HepG2 (cell line): Measurements from ENCODE around the gene TM2D3. TPM values are rescaled to one million over a fixed set of nuclear protein-coding genes. Genes with fewer than 3 reads are reported as not detected.

Experiments used
- ARNTL ChIP-seq: sonication (generic); formaldehyde crosslinking; IDR thresholded peaks from 2 replicates; pipeline ENCODE4 v1.4.0; 2020; ENCODE audit warnings: mild to moderate bottlenecking, missing genetic modification reagents
- FOXP1 ChIP-seq, 2 experiments: fragments of 450-650 bp in 1 of 2; IDR thresholded peaks; 2 replicates each; pipeline ENCODE4 v1.6.1; 2017 to 2018; ENCODE audit warnings: antibody characterized with exemption in 1 of 2
- HDAC6 ChIP-seq: fragments of 200-600 bp; sonication (generic); IDR thresholded peaks from 2 replicates; pipeline ENCODE4 v1.7.0; 2017; ENCODE audit warnings: mild to moderate bottlenecking, antibody characterized with exemption, low read length, low read depth
- HINFP ChIP-seq: sonication (generic); formaldehyde crosslinking; IDR thresholded peaks from 2 replicates; pipeline ENCODE4 v1.4.0; 2020; ENCODE audit warnings: low read depth, mild to moderate bottlenecking, missing genetic modification reagents
- MTF1 ChIP-seq: sonication (generic); formaldehyde crosslinking; IDR thresholded peaks from 2 replicates; pipeline ENCODE4 v1.5.0; 2020; ENCODE audit warnings: missing genetic modification reagents
- RFXAP ChIP-seq: sonication (generic); formaldehyde crosslinking; IDR thresholded peaks from 2 replicates; pipeline ENCODE4 v1.4.0; 2020; ENCODE audit warnings: missing genetic modification reagents, borderline replicate concordance
- SMC3 ChIP-seq: IDR thresholded peaks from 2 replicates; pipeline ENCODE4 v1.6.1; 2011; ENCODE audit warnings: low read length, improper control_type of control experiment
- SOX13 ChIP-seq, 3 experiments: fragments of 450-650 bp in 1 of 3; sonication (generic) in 1 of 3; formaldehyde crosslinking in 1 of 3; IDR thresholded peaks in 2 of 3; conservative IDR thresholded peaks in 1 of 3; 2 replicates each; pipeline versions ENCODE4 v1.5.0 to v1.6.1; 2016 to 2020; ENCODE audit warnings: antibody characterized with exemption in 1 of 3, mild to moderate bottlenecking in 1 of 3, missing compliant biosample characterization in 1 of 3, missing genetic modification reagents in 1 of 3, moderate library complexity in 1 of 3
- ZHX1 ChIP-seq: sonication (generic); formaldehyde crosslinking; IDR thresholded peaks from 2 replicates; pipeline ENCODE4 v1.8.1; 2022; ENCODE audit warnings: low read depth, mild to moderate bottlenecking, missing genetic modification reagents
- ZNF326 ChIP-seq: sonication (generic); formaldehyde crosslinking; IDR thresholded peaks from 2 replicates; pipeline ENCODE4 v1.4.0; 2020; ENCODE audit warnings: missing genetic modification reagents, borderline replicate concordance
- ZNF383 ChIP-seq: sonication (generic); formaldehyde crosslinking; IDR thresholded peaks from 2 replicates; pipeline ENCODE4 v1.4.0; 2020; ENCODE audit warnings: missing genetic modification reagents, mild to moderate bottlenecking, borderline replicate concordance
- ZNF558 ChIP-seq: sonication (generic); formaldehyde crosslinking; IDR thresholded peaks from 2 replicates; pipeline ENCODE4 v1.9.0; 2022; ENCODE audit warnings: mild to moderate bottlenecking, missing genetic modification reagents, borderline replicate concordance
- ZNF800 ChIP-seq: sonication (generic); formaldehyde crosslinking; IDR thresholded peaks from 2 replicates; pipeline ENCODE4 v1.4.0; 2020; ENCODE audit warnings: missing genetic modification reagents
- ZNF839 ChIP-seq: sonication (generic); formaldehyde crosslinking; IDR thresholded peaks from 2 replicates; pipeline ENCODE4 v1.4.0; 2020; ENCODE audit warnings: missing genetic modification reagents, mild to moderate bottlenecking, borderline replicate concordance
- polyA plus RNA-seq, 8 experiments: library from polyadenylated mRNA; depleted of rRNA in 3 of 8; stranded (reverse) in 7 of 8; unstranded in 1 of 8; fragments of >200 nt; fragmentation: Illumina TruSeq in 4 of 8; extraction: Trizol in 4 of 8; gene quantifications; 2 replicates each; pipeline versions ENCODE4 v1.2.1 to v1.2.3, GENCODE V29; 2011 to 2016; ENCODE audit warnings: low read depth in 4 of 8, missing spikeins in 1 of 8, mixed read lengths in 1 of 8; ENCODE audit not compliant: insufficient read depth in 1 of 8
- total RNA-seq, 5 experiments: library from RNA; depleted of rRNA; stranded (reverse); fragments of >200 nt; fragmentation: Illumina TruSeq; extraction: Trizol; gene quantifications; 2 replicates each; pipeline ENCODE4 v1.2.3, GENCODE V29; 2016; ENCODE audit warnings: low read depth in 1 of 5
- TF ChIP-seq, protein P1 (sequence below): sonication (generic); formaldehyde crosslinking; IDR thresholded peaks from 2 replicates; pipeline ENCODE4 v1.5.0; 2020; ENCODE audit warnings: missing genetic modification reagents
- TF ChIP-seq, protein P2 (sequence below): sonication (generic); formaldehyde crosslinking; IDR thresholded peaks from 2 replicates; pipeline ENCODE4 v1.4.0; 2020; ENCODE audit warnings: missing genetic modification reagents, mild to moderate bottlenecking, borderline replicate concordance
- TF ChIP-seq, protein P3 (sequence below): sonication (generic); formaldehyde crosslinking; IDR thresholded peaks from 2 replicates; pipeline ENCODE4 v1.5.0; 2020; ENCODE audit warnings: missing genetic modification reagents, mild to moderate bottlenecking, borderline replicate concordance

TM2D3 gene
- total and polyA plus RNA-seq, 2 of the 13 experiments (the other 11 are each of a cell fraction or from before 2014, with no cell fraction given), result 31.1 to 72.7 TPM

DNA sequence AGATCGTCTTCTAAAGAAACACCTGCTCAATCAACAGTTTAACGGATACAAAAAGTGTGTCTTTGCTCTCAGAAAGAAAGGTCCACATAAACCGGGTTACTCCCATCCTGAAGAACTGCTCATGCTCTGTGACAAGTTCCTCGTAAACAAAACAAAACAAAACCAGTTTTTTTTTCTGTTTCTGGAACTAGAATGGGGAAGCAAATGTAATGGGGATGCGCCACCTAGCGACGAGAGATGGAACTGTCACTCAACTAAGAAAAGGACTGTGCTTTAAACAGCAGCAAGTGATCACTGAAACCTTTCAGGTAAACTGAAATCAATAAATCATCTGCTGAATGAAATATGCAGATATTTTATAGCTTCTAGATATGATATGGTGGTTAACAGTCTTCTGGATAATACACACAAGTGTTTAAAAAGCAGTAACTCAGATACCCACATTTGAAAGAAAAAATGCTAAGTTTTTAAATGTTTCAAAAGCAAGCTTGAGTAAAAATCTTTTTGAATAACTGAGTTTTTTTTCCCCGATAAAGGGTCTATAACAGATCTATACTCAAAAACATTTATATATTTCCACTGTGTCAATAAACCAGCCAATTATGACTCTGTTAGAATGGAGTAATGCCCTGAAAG, 10.9 kb downstream of the TM2D3 start (continued):
- TF ChIP-seq ZNF558 (CRISPR knock-in tag) (no peak), ZNF383 (no peak), SMC3 (peak; percentile 84), FOXP1 (IDR thresholded peaks at IDR 0.05) (no peak), FOXP1 (CRISPR knock-in tag; IDR thresholded peaks at IDR 0.05) (peak; percentile 44; the same call in 1 of the 2 replicates), ZHX1 (no peak), ZNF839 (no peak), ZNF326 (CRISPR knock-in tag) (no peak), RFXAP (CRISPR knock-in tag) (no peak), MTF1 (CRISPR knock-in tag) (no peak), HDAC6 (no peak), SOX13 (IDR thresholded peaks at IDR 0.05) (no peak), SOX13 (CRISPR knock-in tag; conservative IDR thresholded peaks at IDR 0.05 in 1 of 2, IDR thresholded peaks at IDR 0.05 in 1 of 2) (peak in 1 of 2 experiments; percentile 21; a peak in 1 of 4 replicates), HINFP (CRISPR knock-in tag) (no peak), ZNF800 (no peak), ARNTL (CRISPR knock-in tag) (peak; percentile 20; the same call in 1 of the 2 replicates)
- TF ChIP-seq, protein P1, sequence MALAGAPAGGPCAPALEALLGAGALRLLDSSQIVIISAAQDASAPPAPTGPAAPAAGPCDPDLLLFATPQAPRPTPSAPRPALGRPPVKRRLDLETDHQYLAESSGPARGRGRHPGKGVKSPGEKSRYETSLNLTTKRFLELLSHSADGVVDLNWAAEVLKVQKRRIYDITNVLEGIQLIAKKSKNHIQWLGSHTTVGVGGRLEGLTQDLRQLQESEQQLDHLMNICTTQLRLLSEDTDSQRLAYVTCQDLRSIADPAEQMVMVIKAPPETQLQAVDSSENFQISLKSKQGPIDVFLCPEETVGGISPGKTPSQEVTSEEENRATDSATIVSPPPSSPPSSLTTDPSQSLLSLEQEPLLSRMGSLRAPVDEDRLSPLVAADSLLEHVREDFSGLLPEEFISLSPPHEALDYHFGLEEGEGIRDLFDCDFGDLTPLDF (CRISPR knock-in tag), result no peak
- TF ChIP-seq, protein P2, sequence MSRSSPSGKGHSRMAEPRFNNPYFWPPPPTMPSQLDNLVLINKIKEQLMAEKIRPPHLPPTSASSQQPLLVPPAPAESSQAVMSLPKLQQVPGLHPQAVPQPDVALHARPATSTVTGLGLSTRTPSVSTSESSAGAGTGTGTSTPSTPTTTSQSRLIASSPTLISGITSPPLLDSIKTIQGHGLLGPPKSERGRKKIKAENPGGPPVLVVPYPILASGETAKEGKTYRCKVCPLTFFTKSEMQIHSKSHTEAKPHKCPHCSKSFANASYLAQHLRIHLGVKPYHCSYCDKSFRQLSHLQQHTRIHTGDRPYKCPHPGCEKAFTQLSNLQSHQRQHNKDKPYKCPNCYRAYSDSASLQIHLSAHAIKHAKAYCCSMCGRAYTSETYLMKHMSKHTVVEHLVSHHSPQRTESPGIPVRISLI, result peak; percentile 96
- TF ChIP-seq, protein P3, sequence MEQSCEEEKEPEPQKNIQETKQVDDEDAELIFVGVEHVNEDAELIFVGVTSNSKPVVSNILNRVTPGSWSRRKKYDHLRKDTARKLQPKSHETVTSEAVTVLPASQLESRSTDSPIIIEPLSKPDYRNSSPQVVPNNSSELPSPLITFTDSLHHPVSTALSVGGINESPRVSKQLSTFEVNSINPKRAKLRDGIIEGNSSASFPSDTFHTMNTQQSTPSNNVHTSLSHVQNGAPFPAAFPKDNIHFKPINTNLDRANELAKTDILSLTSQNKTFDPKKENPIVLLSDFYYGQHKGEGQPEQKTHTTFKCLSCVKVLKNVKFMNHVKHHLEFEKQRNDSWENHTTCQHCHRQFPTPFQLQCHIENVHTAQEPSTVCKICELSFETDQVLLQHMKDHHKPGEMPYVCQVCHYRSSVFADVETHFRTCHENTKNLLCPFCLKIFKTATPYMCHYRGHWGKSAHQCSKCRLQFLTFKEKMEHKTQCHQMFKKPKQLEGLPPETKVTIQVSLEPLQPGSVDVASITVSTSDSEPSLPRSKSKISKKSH (CRISPR knock-in tag), result no peak
